ENCODE data around the gene RALGPS2.

The RALGPS2 gene

GRCh38 chr1:178970184-178970583, 245.1 kb downstream of the RALGPS2 start:
- DNase-seq = no peak

All from NCI-H82 (cell line).